Activated CD4-positive, alpha-beta memory T cell treated with anti-CD3 and anti-CD28 coated beads, Interleukin-2, amount 10 ng/mL, durations not matched to agents 7 days and 5 days (primary cell): ENCODE results near the gene TAF3. TPM values are rescaled to one million over a fixed set of nuclear protein-coding genes. Genes with fewer than 3 reads are reported as not detected.

Experiments
- CTCF ChIA-PET: fragments of 350-600 bp; sonication (Branson Sonifier 250); formaldehyde crosslinking; loops from one replicate; lab custom pipeline; 2021; ENCODE audit warnings: antibody characterized with exemption, inconsistent platforms; lab: Charles Lee
- POLR2A ChIA-PET: fragments of 350-600 bp; sonication (Branson Sonifier 250); formaldehyde crosslinking; loops from one replicate; lab custom pipeline; 2021; ENCODE audit warnings: antibody characterized with exemption; lab: Charles Lee
- DNase-seq: peaks from one replicate; pipeline ENCODE4 v3.0.0-alpha.2; 2020
- H3K27ac Mint-ChIP-seq: one replicate; pipeline ENCODE4 v1.8.0; 2021; ENCODE audit warnings: mild to moderate bottlenecking, mixed read lengths
- H3K27me3 Mint-ChIP-seq: one replicate; pipeline ENCODE4 v1.8.0; 2021; ENCODE audit warnings: mixed read lengths
- H3K36me3 Mint-ChIP-seq: one replicate; pipeline ENCODE4 v1.8.0; 2021; ENCODE audit warnings: low read depth, mixed read lengths
- H3K4me1 Mint-ChIP-seq: one replicate; pipeline ENCODE4 v1.8.0; 2021; ENCODE audit warnings: mixed read lengths
- H3K4me3 Mint-ChIP-seq: one replicate; pipeline ENCODE4 v1.8.0; 2021; ENCODE audit warnings: mild to moderate bottlenecking, mixed read lengths
- H3K9me3 Mint-ChIP-seq: one replicate; pipeline ENCODE4 v1.8.0; 2021; ENCODE audit warnings: mixed read lengths
- total RNA-seq, 2 experiments: library from RNA; stranded (reverse); gene quantifications; one replicate each; pipeline ENCODE4 v1.2.3, GENCODE V29; 2021

The TAF3 gene
- total RNA-seq, 2 experiments from 2014 or later: 12.7 to 13.0 TPM

GRCh38 chr10:7950981-7951847, 132.9 kb downstream of the TAF3 start:
- peaks cover 2% of the 10 kb centered on the region for H3K4me1 Mint-ChIP-seq
- H3K36me3 Mint-ChIP-seq: no peaks in the 10 kb centered on the region
- DNase-seq: no peak
- H3K27ac Mint-ChIP-seq: no peak overlapping the region
- POLR2A ChIA-PET: no interaction called here
- CTCF ChIA-PET: no interaction called here
- no peaks in the 10 kb centered on the region for H3K9me3 Mint-ChIP-seq
- no peaks in the 10 kb centered on the region for H3K27me3 Mint-ChIP-seq
- no peak overlapping the region for H3K4me3 Mint-ChIP-seq

- POLR2A ChIA-PET: no interaction called here
- Mint-ChIP-seq H3K9me3 (no peaks in the 10 kb centered on the region), H3K4me3 (no peak overlapping the region), H3K4me1 (peaks cover 10% of the 10 kb centered on the region), H3K27ac (no peak overlapping the region), H3K36me3 (no peaks in the 10 kb centered on the region), H3K27me3 (no peaks in the 10 kb centered on the region)
- CTCF ChIA-PET: no interaction called here
- no peak for DNase-seq
Observed at GRCh38 chr10:7952266-7952665, 134.0 kb downstream of the TAF3 start.

GRCh38 chr10:7953447-7953846, 135.1 kb downstream of the TAF3 start:
- Mint-ChIP-seq H3K9me3 (no peaks in the 10 kb centered on the region), H3K27ac (no peak overlapping the region), H3K36me3 (no peaks in the 10 kb centered on the region), H3K27me3 (no peaks in the 10 kb centered on the region), H3K4me1 (peaks cover 10% of the 10 kb centered on the region), H3K4me3 (no peak overlapping the region)
- DNase-seq: no peak
- ChIA-PET CTCF (no interaction called here), POLR2A (no interaction called here)

- peaks cover 11% of the 10 kb centered on the region for H3K4me1 Mint-ChIP-seq
- no peak overlapping the region for H3K4me3 Mint-ChIP-seq
- ChIA-PET CTCF (interaction anchor here (0.5 to 0.8 kb wide), 2 partner anchors 20 to 64 kb away, joined by 3 read pairs; no protein-coding TSS in a partner anchor), POLR2A (no interaction called here)
- no peaks in the 10 kb centered on the region for H3K9me3 Mint-ChIP-seq
- H3K27me3 Mint-ChIP-seq: no peaks in the 10 kb centered on the region
- H3K36me3 Mint-ChIP-seq: no peaks in the 10 kb centered on the region
- no peak for DNase-seq
- H3K27ac Mint-ChIP-seq: no peak overlapping the region
Observed at GRCh38 chr10:7955446-7955845, 137.1 kb downstream of the TAF3 start.

GRCh38 chr10:7956508-7956907, 138.2 kb downstream of the TAF3 start:
- peaks cover 11% of the 10 kb centered on the region for H3K4me1 Mint-ChIP-seq
- H3K4me3 Mint-ChIP-seq: no peak overlapping the region
- DNase-seq: no peak
- no peak overlapping the region for H3K27ac Mint-ChIP-seq
- CTCF ChIA-PET: no interaction called here
- H3K9me3 Mint-ChIP-seq: no peaks in the 10 kb centered on the region
- POLR2A ChIA-PET: no interaction called here
- no peaks in the 10 kb centered on the region for H3K36me3 Mint-ChIP-seq
- H3K27me3 Mint-ChIP-seq: no peaks in the 10 kb centered on the region

- POLR2A ChIA-PET: interaction anchor here (0.7 kb wide), 1 partner anchor 459 kb away, joined by 3 read pairs; no protein-coding TSS in a partner anchor
- H3K27ac Mint-ChIP-seq: no peak overlapping the region
- no peaks in the 10 kb centered on the region for H3K9me3 Mint-ChIP-seq
- no peak for DNase-seq
- H3K4me1 Mint-ChIP-seq: peaks cover 11% of the 10 kb centered on the region
- no peak overlapping the region for H3K4me3 Mint-ChIP-seq
- H3K27me3 Mint-ChIP-seq: no peaks in the 10 kb centered on the region
- H3K36me3 Mint-ChIP-seq: no peaks in the 10 kb centered on the region
- CTCF ChIA-PET: no interaction called here
Observed at GRCh38 chr10:7957591-7957990, 139.3 kb downstream of the TAF3 start.

- no peaks in the 10 kb centered on the region for H3K9me3 Mint-ChIP-seq
- POLR2A ChIA-PET: no interaction called here
- H3K27ac Mint-ChIP-seq: no peak overlapping the region
- no peaks in the 10 kb centered on the region for H3K27me3 Mint-ChIP-seq
- CTCF ChIA-PET: no interaction called here
- DNase-seq: no peak
- H3K4me3 Mint-ChIP-seq: no peak overlapping the region
- H3K4me1 Mint-ChIP-seq: peaks cover 11% of the 10 kb centered on the region
- H3K36me3 Mint-ChIP-seq: peaks cover 2% of the 10 kb centered on the region
Observed at GRCh38 chr10:7958442-7958841, 140.1 kb downstream of the TAF3 start.

GRCh38 chr10:7960108-7960507, 141.8 kb downstream of the TAF3 start:
- H3K9me3 Mint-ChIP-seq: no peaks in the 10 kb centered on the region
- H3K36me3 Mint-ChIP-seq: peaks cover 16% of the 10 kb centered on the region
- H3K27me3 Mint-ChIP-seq: no peaks in the 10 kb centered on the region
- ChIA-PET POLR2A (no interaction called here), CTCF (no interaction called here)
- peaks cover 11% of the 10 kb centered on the region for H3K4me1 Mint-ChIP-seq
- no peak overlapping the region for H3K27ac Mint-ChIP-seq
- H3K4me3 Mint-ChIP-seq: no peak overlapping the region
- no peak for DNase-seq

GRCh38 chr10:7962592-7962991, 144.3 kb downstream of the TAF3 start:
- Mint-ChIP-seq H3K9me3 (no peaks in the 10 kb centered on the region), H3K4me3 (no peak overlapping the region), H3K27me3 (no peaks in the 10 kb centered on the region), H3K36me3 (peaks cover 25% of the 10 kb centered on the region), H3K27ac (no peak overlapping the region), H3K4me1 (peaks cover 1% of the 10 kb centered on the region)
- ChIA-PET POLR2A (no interaction called here), CTCF (no interaction called here)
- no peak for DNase-seq

GRCh38 chr10:7965457-7965856, 147.2 kb downstream of the TAF3 start:
- H3K4me1 Mint-ChIP-seq: no peaks in the 10 kb centered on the region
- H3K27ac Mint-ChIP-seq: no peak overlapping the region
- no peak for DNase-seq
- no peak overlapping the region for H3K4me3 Mint-ChIP-seq
- H3K9me3 Mint-ChIP-seq: no peaks in the 10 kb centered on the region
- no peaks in the 10 kb centered on the region for H3K27me3 Mint-ChIP-seq
- ChIA-PET POLR2A (no interaction called here), CTCF (interaction anchor here (1.1 kb wide), 1 partner anchor 32 kb away, joined by 4 read pairs; no protein-coding TSS in a partner anchor)
- H3K36me3 Mint-ChIP-seq: peaks cover 31% of the 10 kb centered on the region

- H3K36me3 Mint-ChIP-seq: peaks cover 31% of the 10 kb centered on the region
- no peaks in the 10 kb centered on the region for H3K9me3 Mint-ChIP-seq
- DNase-seq: no peak
- no peak overlapping the region for H3K4me3 Mint-ChIP-seq
- H3K27ac Mint-ChIP-seq: no peak overlapping the region
- no peaks in the 10 kb centered on the region for H3K27me3 Mint-ChIP-seq
- CTCF ChIA-PET: no interaction called here
- H3K4me1 Mint-ChIP-seq: no peaks in the 10 kb centered on the region
- POLR2A ChIA-PET: no interaction called here
Observed at GRCh38 chr10:7967035-7967434, 148.7 kb downstream of the TAF3 start.

- CTCF ChIA-PET: interaction anchor here (0.6 kb wide), 1 partner anchor 61 kb away, joined by 4 read pairs; no protein-coding TSS in a partner anchor
- DNase-seq: no peak
- H3K27me3 Mint-ChIP-seq: no peaks in the 10 kb centered on the region
- no peak overlapping the region for H3K27ac Mint-ChIP-seq
- POLR2A ChIA-PET: no interaction called here
- no peak overlapping the region for H3K4me3 Mint-ChIP-seq
- H3K4me1 Mint-ChIP-seq: no peaks in the 10 kb centered on the region
- no peaks in the 10 kb centered on the region for H3K9me3 Mint-ChIP-seq
- H3K36me3 Mint-ChIP-seq: peaks cover 29% of the 10 kb centered on the region
Observed at GRCh38 chr10:7968510-7969112, 150.3 kb downstream of the TAF3 start.

- Mint-ChIP-seq H3K27ac (no peak overlapping the region), H3K36me3 (peaks cover 19% of the 10 kb centered on the region), H3K9me3 (no peaks in the 10 kb centered on the region), H3K4me3 (no peak overlapping the region), H3K27me3 (no peaks in the 10 kb centered on the region), H3K4me1 (no peaks in the 10 kb centered on the region)
- POLR2A ChIA-PET: no interaction called here
- CTCF ChIA-PET: no interaction called here
- DNase-seq: no peak
Observed at GRCh38 chr10:7969623-7970022, 151.3 kb downstream of the TAF3 start.
